Breast epithelium (tissue), 3 donors: ENCODE data around the gene ADAMTS3.
"Not testable (repeated sequence)": the region's sequence is repeated elsewhere in the genome, so short reads cannot be mapped to it uniquely, and the experiment has no call there.

Source experiments
- POLR2A ChIP-seq: fragments of 450-650 bp; IDR thresholded peaks from one replicate; pipeline ENCODE4 v1.6.1; 2016; ENCODE audit warnings: antibody characterized with exemption, mild to moderate bottlenecking, moderate library complexity
- POLR2AphosphoS5 ChIP-seq, 3 donors: sonication (generic); formaldehyde crosslinking; IDR thresholded peaks; one replicate each; pipeline ENCODE4 v1.6.1; 2017; ENCODE audit warnings: antibody characterized with exemption in 3 of 3
- TF ChIP-seq, protein P1 (sequence below), 3 donors: fragments of 450-650 bp; IDR thresholded peaks; one replicate each; pipeline ENCODE4 v1.5.1; 2016 to 2017; ENCODE audit warnings: antibody characterized with exemption in 3 of 3, mild to moderate bottlenecking in 3 of 3, moderate library complexity in 3 of 3

- TF ChIP-seq, protein P1, sequence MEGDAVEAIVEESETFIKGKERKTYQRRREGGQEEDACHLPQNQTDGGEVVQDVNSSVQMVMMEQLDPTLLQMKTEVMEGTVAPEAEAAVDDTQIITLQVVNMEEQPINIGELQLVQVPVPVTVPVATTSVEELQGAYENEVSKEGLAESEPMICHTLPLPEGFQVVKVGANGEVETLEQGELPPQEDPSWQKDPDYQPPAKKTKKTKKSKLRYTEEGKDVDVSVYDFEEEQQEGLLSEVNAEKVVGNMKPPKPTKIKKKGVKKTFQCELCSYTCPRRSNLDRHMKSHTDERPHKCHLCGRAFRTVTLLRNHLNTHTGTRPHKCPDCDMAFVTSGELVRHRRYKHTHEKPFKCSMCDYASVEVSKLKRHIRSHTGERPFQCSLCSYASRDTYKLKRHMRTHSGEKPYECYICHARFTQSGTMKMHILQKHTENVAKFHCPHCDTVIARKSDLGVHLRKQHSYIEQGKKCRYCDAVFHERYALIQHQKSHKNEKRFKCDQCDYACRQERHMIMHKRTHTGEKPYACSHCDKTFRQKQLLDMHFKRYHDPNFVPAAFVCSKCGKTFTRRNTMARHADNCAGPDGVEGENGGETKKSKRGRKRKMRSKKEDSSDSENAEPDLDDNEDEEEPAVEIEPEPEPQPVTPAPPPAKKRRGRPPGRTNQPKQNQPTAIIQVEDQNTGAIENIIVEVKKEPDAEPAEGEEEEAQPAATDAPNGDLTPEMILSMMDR (IDR thresholded peaks at IDR 0.05) = not testable (repeated sequence)
- TF ChIP-seq POLR2A; POLR2AphosphoS5 (IDR thresholded peaks at IDR 0.05): not testable (repeated sequence)
Measured at GRCh38 chr4:72425908-72426307, 143.1 kb downstream of the ADAMTS3 start.
